GM18520 (cell line): Measurements from ENCODE around the gene ASB9.
"Not testable (repeated sequence)": the region's sequence is repeated elsewhere in the genome, so short reads cannot be mapped to it uniquely, and the experiment has no call there.

ENCODE experiments used
- ATAC-seq: cut with Tn5 transposase; IDR thresholded peaks from one replicate; pipeline ENCODE4 v1.9.1; 2021; ENCODE audit not compliant: unreplicated experiment

ASB9 gene

DNA sequence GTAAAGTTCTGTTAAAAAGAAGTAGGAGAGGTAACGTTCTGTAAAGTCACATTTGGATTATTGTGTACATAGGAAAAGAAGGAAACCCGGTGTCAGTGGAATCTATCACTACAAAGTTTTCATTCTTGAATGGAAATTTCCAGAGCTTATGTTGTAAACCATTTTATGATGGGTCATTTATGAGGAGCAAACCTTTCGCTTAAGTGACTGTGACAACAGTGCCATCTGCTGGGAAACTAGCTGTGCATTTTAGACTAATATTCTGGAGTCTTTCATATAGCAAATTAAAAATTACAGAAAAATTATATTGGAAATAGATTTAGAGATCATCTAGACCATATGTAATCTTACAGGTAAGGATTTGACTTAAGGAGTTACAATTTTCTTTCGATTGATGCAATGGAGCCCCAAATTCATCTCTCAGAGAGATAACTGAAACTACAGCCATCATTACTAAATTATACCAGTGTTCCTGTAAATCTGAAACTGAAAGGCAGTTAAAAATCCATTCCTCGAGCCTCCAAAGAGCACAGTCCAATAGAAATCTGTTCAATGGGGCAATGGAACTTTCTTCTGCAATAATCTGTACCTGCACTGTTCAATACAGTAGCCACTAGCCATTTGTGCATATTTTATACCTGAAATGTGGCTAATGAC lies 26.9 kb downstream of the ASB9 start:
- no peak for ATAC-seq

DNA sequence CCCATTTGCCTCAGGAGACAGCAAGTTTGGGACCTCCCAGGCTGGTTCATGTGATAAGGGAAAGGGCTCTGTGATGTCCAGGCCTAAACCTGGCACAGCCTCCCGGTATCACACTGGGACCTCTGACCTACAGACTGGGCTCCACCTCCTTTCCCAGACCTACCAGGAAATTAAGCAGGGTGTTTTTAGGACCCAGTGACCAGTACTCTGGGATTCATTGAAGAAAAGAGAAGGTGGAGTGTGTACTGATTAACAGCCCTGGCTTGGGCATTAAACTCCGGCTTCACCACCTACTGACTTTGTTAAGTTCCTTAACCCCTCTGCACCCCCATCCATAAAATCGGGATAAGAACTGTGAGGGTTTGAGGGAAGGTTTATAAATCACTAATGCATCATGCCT lies 28.6 kb downstream of the ASB9 start:
- ATAC-seq, result no peak

DNA sequence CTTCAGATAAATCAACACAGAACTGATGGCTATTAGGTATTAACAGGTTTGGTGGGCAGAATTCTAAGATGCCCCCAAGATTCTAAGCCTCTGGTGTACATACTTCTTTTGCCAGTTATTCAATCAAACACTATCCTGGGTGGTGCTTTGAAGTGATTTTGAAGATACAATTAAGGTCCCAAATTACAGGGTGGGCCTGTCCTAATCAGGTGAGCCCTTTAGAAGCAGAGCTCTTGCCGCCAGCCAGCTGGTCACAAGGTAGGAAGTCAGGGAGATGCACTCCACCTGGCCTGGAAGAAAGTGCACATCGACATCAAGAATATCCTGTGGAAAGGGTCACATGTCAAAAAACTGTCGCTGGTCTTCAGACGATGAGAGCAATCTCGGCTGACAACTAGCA lies 29.5 kb downstream of the ASB9 start:
- ATAC-seq, result no peak

DNA sequence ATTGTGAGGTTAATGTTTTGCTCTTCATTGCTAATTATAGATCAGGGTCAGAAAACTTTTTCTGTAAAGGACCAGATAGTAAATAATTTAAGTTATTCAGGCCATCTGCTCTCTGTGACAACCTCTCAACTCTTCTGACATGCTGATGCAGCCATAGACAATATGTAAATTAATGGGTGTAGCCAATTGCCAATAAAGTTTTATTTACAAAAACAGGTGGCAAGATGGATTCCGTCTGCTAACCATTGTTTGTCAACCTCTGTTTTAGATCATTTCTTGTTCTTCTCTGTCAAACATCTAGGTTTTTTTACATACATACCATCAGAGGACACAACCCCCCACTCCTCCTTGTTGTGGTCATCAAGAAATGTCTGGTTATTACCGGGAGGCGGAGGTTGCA lies 33.7 kb downstream of the ASB9 start:
- no peak for ATAC-seq

DNA sequence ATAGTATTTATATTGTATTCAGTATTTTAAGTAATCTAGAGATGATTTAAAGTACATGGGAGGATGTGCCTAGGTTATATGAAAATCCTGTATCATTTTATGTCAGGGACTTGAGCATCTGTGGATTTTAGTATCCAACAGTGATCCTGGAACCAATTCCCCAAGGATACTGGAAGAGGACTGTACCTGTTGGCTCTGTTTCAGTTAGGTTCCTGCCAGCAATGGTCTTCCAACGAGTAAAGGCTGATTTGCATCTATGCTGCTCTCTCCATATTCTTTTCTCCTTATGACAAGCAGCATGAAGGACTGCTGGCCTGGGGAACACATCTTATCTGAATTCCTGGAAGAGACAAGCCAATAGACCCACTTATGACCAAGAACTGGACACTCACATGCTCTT lies 34.9 kb downstream of the ASB9 start:
- ATAC-seq, result no peak

DNA sequence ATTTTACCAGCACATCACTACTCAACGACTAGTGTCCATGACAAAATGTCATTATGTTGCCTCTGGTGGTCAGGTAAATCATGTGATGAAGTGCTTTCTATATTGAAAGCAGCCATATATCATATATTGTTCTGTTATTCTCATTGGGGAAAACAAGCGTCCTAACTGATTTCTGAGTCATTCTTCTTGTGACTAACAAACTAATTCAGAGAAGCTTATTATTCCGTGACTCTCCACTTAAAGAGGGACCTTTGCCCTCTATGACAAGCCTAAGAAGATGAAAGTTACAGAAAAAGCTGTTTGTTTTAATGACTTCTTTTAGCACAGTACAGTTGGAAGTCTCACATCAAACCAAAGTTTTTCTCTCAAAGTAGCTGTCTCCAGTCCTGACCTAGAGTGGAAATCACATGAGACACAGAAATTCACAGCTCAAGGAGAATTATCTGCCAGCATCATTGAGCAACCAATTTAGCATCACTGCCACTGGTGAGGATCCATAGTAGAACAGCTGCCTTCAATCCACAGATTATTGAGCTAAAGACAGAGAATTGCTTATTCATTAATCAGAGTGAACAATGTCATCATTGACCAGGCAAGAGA lies 36.4 kb downstream of the ASB9 start:
- no peak for ATAC-seq

DNA sequence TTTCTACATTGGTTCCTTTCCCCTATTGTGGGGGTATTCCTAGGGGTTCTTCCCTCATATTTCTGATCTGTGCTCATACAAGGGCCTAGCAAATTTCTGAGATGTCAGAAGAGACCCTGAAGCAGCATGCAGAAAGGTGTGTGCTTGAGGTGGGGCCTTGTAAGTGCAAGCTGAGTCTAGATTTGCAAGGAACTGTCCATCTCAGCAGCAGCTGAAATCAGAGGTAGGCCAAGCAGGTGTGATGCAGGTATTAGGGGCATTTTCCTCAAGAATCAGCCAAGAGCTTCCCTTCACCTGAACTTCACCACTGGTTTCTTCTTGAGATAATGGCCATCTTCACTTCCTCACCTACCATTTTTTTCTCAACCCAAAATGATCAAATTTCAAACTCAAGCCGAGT lies 45.1 kb downstream of the ASB9 start:
- ATAC-seq, result no peak

DNA sequence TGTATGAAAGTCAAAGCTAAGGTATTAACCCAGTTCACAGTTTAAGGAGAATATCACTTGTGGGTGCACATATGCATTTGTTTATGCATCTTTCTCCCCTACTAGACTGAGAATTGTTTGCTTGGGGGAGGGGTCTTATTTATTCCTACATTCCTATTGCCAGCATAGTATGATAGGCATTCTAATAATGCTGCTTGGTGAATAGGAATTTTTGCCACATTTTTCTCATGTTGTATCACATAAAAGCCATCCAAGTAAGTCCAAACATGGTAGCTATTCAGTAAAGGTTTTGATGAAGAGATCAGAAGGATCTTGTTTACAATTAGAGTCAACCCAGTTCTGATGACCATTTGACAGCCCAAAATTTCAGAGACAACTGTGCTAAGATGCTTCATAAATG lies 48.6 kb downstream of the ASB9 start:
- no peak for ATAC-seq

DNA sequence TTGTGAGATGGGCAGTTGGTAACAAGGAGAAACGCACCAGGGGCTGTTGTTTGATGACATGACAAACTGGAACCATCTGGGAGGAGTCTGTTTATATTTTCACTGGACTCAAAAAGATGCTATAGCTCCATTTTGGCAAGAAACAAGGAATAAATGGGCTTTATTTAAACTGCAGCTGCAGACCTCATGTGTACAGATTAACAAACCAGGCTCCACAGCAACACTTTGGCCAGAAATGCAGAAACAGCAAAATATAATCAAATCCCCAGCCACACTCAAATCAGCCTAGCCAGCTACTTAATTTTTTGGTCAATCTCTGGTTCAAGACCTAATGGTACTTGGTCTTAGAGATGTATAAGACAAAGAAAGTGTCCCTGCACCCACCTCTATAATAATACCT lies 52.7 kb downstream of the ASB9 start:
- no peak for ATAC-seq

DNA sequence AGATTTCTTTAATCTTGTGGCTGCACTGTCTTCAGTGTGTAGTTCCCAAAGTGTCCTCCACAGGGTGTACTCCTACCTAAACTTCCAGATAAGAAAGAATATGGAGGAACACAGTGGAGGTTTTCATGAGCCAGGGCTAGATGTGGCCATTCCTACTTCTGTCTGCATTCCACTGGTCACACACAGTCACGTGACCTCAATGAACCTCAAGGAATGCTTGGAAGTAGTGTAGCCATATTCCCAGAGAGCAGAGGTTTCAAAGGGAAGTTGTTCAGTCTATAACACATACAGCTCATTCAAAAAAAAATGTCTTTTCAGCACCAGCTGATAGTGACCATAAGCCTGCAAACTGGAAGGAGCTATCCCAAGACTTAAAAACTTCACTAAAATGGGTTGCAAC lies 53.6 kb downstream of the ASB9 start:
- no peak for ATAC-seq

DNA sequence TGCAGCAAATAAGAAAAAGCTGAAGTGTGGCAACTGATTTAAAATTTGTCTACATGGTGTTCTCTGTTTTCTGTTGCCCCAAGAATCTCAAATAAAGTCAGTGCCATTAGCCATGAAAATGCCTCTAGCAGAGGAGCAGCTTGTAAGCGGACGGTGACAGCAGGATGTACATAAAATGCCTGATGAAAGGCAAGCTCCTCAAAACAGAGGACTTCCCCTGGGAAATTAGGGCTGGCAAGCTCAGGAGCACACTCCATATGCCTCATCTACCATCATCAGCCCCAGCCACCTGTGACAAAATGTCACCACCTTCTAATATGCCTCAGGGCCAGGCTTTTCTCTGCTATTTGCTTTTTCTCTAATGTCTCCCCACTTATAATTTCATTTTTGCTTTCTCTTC lies 54.5 kb downstream of the ASB9 start:
- no peak for ATAC-seq

DNA sequence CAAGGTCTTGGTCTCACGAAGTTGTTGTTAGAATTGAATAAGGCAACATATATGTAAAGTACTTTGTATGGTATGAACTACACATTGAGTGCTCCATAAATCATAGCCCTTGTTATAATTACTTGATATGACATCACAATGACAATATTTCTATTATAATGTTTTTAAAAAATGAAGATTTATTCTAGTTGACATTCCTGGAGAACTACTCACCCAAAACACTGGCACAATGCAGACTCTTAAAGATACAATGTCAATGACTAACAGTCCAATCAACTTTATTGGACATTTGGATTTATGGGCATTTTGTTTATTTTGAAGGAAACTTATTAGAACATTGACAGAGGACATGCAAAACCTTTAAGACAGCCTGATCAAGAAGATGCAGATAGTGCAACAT lies 55.3 kb downstream of the ASB9 start:
- ATAC-seq, result no peak

DNA sequence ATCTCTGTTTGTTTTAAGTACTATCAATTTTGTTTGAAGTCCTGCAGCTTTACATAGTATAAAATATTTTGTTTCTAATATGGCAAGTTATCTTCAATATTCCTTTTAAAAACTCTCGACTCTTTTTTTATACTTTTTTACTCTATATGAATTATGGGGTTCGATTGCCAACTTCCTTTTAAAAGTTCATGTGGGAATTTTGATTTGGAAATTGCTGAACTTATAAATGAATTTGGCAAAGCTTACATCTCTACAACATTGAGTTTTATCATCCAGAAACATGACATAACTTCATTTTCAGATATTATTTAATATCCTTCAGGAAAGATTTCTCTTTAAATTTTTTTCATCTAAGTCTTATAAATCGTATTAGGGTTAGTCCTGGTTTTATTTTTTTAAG lies 60.8 kb downstream of the ASB9 start:
- no peak for ATAC-seq

DNA sequence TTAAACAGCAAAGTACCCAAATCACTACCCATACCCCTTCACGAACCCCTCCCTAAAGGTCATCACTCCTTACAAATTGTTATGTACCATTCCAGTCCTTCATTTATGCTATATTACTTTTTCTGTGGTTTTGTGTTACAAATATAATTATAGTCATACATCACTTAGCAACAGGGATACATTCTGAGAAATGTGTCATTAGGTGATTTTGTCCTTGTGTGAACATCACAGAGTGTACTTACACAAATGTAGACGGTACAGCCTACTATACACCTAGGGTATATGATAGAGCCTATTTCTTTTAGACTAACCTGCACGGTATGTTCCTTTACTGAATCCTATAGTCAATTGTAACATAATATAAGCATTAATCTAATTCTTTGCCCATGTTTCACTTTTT lies 61.9 kb downstream of the ASB9 start:
- no peak for ATAC-seq

DNA sequence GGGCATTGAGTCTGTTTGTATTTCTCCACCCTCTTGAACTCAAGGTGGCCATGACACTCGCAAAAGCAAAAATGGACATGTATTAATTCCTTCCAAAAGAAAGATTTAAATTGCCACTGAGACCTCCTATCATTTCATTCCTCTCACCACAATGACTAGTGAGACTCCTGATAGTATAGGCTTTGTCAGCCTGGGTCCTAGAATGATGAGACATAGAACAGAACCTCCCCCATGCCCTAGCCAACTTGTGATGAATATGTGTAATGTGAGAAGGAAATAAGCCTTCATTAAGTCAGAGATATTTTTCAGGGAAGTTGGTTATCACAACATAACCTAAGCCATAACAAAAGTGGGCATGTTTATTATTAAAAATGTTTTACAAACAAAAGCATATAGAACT lies 62.5 kb downstream of the ASB9 start:
- ATAC-seq, result no peak

DNA sequence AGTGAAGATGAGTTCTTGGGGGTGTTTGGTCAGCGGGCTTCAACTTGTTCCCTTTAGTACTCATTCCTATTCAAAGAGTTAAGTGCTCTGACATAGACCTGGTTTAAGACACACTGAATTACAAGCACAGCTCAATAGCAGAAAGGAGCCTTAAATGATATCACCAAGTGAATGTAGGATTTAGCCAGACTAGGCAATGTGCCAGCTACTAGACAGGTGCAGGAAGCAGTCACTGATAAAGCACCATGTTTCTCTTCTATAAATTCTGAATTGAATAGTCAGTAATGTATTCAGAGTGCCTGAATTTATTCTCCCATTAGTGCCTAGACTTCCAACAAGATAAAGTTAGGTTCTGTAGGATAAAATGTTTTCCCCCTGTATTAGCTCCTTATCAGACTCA lies 63.6 kb downstream of the ASB9 start:
- no peak for ATAC-seq

DNA sequence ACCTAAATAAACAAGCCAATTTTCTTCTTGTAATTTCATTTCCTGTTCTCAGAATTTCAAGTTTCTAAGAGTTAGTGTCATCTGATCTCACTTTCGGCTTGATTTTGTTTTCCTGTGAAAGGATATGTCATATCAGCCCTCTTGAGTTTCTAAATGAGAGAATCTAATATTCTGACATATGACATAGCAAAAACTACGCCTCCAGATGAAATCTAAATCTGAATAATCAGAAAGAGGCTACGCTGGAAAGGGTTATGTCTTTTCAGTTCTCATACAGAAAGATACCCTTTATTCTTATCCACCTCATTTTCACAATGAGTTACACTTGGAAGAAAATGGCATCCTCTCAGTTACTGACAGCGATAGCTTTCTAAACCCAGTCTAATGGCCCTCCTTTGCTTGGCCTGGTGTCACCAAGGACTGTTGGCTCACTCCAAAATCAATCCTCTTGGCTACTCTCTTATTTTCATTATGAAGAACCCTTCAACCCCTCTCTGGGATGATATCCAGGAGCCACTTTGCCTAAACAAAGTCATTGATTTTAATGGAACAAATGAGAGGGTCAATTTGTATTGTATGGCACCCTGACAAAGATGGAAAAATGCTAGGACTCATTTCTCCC lies 65.6 kb downstream of the ASB9 start:
- ATAC-seq, result peak; percentile 59

DNA sequence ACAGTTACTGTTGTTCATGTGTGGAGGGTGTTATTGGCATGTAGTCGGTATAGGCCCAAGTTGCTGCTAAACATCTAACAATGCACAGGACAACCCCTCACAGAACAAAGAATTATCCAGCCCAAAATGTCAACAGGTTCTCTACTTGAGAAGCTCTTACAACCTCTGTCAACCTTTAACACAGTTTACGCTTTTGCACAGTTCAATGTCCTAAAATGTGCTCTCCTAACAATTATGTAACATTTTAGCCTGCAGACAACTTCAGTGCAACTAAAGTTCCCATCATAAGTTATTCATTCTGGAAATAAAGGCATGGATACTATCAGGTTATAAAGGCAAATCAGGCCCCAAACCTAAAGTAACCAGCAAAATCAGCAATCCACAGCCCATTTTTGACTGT lies 66.2 kb downstream of the ASB9 start:
- ATAC-seq, result no peak

DNA sequence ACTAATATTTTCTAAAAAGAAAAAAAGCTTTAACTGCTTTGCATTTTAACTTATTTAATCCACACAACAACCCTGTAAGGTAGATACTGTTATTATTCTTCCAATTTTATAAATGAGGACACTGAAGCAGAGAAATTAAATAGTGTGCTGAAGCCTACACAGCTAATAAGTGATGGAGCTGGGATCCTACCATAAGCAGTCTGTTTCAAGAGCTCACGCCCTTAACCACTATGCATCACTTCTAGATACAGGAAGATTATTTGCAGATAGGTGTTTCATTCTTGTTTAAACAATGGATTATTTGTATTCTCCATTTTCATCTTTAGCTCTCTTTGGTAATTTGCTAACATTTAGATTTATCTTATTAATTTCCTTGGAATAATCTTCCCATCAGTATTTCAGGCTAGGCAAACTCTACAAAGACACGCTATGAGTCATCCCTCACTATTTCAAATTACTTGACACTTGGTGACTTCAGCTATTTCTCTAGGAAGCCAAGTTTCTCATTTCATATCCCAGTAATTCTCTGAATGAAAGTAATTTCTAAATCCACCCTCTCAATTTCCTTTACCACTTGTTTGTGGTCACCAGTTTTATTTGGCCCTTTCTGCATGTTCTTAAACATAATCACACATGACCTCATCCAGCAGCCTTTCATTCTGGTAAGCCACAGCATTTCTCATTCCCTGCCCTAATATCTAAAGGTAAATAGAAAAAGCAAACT lies 67.3 kb downstream of the ASB9 start:
- no peak for ATAC-seq

DNA sequence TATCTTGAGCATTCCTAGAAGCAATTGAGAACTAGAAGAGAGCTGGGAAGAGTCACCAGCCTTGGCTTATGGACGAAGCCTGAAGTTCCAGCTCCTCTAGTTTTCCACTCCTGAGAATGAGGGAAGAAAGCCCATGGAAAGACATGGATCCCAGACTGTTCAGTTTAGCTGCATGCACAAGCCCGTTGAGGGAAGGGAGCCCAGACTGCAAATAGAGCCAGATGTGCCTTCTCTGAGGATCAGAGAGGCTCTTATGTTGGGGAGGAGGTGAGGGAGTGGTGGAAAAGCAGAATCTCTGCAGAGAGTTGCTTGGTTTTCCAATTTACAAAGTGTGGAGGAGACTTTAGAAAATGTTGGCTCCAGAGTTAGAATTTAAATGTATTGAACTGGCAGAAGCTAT lies 69.0 kb downstream of the ASB9 start:
- ATAC-seq, result no peak

DNA sequence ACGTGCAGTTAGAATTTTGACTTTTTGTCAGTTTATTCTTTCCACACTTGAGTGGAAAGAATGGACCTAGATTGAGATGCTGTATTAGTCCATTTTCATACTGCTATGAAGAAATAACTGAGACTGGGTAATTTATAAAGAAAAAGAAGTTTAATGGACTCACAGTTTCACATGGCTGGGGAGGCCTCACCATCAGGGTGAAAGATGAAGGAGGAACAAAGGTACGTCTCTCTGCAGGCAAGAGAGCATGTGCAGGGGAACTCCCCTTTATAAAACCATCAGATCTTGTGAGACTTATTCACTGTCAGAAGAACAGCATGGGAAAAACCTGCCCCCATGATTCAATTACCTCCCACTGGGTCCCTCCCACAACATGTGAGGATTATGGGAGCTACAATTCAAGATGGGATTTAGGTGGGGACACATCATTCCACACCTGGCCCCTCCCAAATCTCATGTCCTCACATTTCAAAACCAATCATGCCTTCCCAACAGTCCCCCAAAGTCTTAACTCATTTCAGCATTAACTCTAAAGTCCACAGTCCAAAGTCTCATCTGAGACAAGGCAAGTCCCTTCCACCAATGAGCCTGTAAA lies 71.2 kb downstream of the ASB9 start:
- ATAC-seq, result not testable (repeated sequence)

DNA sequence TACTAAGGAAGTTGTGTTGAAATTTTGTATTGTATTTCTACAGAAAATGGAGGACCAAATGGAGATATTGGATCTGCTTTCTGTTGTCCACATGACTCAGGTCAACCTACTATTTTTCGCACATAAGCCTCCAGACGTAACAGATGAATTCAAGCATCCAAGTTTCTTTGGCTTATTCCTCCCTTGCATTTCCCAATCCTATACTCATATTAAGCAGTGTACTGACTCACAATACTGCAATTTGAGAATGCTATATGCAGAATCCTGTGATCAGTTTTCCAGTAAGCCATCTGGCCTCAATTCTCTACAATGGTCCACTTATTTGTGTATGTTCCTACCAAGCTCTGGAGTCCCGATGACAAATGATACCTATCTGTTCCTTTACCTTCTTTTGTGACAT lies 75.7 kb downstream of the ASB9 start:
- ATAC-seq, result no peak
